GM21619 (cell line): ENCODE results near the gene EGFR.

ENCODE experiments used
- ATAC-seq: cut with Tn5 transposase; IDR thresholded peaks from one replicate; pipeline ENCODE4 v1.9.1; 2021; ENCODE audit not compliant: unreplicated experiment

Gene EGFR

DNA sequence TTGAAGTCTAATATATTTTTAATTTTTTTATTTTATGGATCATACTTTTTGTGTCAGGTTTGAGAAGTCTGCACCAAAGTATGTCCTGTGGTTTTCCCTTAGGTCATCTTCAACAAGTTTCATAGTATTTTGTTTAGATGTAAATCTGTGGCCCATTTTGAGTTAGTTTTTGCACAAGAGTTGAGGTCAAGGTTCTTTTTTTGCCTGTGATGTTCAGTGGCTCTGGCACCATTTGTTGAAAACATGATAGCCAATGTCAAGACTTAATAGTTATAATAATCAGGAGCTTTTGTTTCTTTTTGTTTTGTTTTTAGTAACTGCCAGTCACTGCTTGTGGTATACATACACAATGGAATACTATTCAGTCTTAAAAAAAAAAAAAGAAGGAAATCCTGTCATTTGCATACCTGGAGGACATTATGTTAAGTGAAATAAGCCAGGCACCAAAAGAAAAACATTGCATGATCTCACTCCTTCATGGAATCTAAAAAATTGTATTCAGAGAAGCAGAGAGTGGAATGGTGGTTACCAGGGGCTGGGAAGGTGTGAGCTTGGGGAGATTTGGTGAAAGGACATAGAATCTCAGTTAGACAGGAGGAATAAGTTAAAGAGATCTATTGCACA is 61.3 kb downstream of the EGFR start:
- no peak for ATAC-seq

DNA sequence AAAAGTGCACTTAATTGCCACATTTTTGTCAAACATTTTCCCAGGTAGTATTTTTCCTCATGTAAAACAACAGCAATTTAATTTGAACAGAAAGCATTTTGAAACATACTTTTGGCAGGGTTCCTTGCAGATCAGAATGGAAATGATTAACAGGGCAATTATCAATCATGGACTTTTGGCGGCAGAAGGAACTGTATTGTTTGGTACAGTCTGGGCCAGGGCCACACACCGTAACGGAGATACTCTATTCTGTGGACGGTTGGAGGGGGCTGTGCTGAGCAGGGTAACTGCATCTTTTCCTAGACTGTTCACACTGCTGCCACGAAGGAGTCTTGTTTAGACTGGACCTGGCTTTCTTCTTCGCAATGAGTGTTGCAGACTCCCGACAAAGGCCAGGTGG is 62.3 kb downstream of the EGFR start:
- no peak for ATAC-seq

DNA sequence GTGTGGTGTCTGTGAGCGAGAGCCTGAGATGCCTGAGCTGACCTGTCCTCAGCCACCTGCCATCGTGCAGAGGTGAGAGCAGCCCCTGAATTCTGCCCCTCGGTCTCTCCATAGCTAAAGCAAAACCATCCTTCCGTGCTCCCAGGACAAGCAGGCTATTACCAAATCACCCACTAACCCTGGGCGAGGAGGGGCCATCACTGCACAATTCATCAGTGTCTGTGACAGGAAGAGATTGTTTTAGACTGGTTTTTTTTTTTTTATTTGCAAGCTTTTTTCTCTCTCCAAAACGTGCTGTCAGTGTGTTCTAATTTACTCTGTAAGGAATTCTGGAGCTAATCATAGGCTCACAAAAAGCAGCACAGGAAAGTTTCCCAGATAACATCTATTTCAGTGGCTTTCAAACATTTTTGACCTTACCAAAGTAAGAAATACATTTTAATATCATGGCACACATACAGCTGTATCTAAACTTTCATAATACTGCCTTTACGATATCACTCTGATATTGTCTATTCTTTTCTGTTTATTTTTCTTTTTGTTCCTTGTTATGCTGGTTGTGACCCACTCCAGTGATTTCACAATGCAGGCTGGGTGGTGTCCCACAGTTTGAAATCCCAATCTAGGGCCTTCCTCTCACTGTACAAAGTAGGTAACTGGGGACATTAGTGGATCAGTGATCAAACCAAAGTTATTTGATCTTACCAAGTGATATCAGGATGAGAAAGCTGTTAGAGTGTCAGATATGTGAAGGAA is 62.8 kb downstream of the EGFR start:
- ATAC-seq: no peak

- ATAC-seq: no peak
Measured at GRCh38 chr7:55082228-55082603, 63.4 kb downstream of the EGFR start.

DNA sequence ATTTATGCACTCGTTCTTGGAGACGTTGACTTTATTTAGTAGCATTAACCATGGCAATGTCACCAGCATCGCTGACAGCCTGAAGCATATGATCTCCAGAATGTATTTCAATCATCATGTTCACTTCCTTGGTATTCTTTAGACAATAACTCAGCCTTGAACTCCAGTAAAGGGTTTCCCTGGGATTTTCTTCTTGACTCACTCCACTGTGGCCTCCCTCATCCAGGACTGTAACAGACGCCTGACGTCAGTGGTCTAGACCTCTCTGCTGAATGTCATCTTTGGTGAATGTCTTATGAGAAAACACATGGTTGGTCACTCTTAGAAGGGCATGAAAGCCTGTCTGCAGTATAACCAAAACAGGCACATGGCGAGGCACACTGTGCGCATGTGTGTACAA is 64.4 kb downstream of the EGFR start:
- ATAC-seq: no peak

- no peak for ATAC-seq
Measured at GRCh38 chr7:55084307-55084706, 65.5 kb downstream of the EGFR start.

GRCh38 chr7:55085511-55086412 is 66.9 kb downstream of the EGFR start:
- no peak for ATAC-seq

- ATAC-seq: peak; percentile 73
Measured at GRCh38 chr7:55086413-55087201, 67.8 kb downstream of the EGFR start.

DNA sequence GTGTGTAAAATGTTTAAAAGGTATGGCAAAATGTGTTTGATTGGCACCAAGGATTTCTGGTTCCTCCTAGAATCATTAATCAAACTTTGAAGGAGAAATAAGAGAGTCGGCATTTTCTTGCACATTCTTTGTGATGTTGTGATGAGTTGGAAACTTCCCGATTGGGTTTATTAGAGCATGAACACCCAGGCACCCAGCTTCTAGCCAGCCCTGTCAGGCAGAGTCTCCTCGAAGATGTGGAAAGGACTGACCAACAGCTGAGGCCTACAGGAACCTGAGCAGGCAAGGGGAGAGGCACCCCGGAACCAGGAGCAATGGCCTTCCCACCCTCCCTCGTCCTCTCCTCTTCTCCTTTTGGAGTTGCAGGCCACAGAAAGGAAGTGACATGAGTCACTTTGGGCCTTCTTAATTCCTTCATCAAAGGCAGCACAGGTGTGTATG is 68.7 kb downstream of the EGFR start:
- no peak for ATAC-seq

DNA sequence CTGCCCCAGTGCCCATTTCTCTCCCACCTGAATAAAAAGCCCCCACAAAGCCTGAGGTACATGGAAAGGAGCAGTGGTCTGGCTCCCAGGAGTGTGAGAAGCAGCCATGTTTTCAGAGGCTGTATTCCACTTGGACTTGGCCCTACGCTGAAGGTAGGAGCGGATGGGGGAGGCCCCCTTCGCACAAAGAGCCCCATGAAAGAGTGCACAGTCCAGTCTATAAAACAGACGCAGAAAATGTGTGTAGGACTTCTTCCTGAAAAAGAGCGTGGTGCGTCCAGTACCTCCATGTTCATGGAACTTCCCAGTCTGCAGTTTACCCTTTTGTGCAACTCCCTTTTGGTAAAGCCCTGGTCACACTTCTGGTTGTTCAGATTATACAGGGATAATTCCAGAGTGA is 69.3 kb downstream of the EGFR start:
- no peak for ATAC-seq

GRCh38 chr7:55088620-55089019 is 69.8 kb downstream of the EGFR start:
- ATAC-seq: no peak

- no peak for ATAC-seq
Measured at GRCh38 chr7:55092186-55092974, 73.6 kb downstream of the EGFR start.

DNA sequence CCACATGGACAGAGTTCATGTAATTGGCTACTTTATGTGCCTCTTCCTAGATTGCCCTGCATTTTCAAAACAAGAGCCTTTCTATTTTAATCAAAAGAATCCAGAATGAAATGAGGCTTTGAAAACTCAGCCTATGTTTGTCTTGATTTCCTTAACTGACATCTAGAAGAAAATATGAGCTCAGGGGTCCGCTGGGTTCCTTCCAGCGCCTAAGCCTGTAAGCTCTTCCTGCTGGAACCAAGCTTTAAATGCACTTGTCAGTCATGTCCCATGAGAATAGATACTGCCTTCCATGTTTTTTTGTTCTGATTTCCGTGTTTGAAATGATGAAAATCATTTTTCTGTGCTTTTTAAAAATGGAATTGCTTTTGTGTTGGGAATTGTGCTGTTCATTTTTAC is 74.2 kb downstream of the EGFR start:
- ATAC-seq: no peak

DNA sequence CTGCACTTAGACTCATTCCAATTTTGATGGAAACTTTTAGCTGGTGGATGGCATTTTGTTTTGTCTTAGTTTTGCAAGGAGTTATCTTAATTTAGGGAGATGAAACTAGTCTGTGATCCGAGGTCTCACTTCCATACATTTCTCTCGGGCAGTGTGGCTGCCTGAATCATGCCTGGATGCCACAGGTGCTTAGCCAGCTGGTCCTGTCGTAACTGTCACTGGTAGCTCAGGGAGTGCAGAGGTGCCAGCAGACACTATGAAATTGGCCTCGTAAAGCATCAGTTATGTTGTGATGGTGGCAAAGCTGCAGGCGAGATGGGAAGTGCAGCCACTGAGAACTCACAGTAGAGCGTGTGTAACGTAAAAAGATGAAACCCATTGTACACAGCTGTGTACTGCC is 74.9 kb downstream of the EGFR start:
- no peak for ATAC-seq

GRCh38 chr7:55094092-55094690 is 75.4 kb downstream of the EGFR start:
- ATAC-seq: no peak

- ATAC-seq: no peak
Measured at GRCh38 chr7:55095672-55096071, 76.9 kb downstream of the EGFR start.

GRCh38 chr7:55096323-55096722 is 77.5 kb downstream of the EGFR start:
- ATAC-seq: no peak

DNA sequence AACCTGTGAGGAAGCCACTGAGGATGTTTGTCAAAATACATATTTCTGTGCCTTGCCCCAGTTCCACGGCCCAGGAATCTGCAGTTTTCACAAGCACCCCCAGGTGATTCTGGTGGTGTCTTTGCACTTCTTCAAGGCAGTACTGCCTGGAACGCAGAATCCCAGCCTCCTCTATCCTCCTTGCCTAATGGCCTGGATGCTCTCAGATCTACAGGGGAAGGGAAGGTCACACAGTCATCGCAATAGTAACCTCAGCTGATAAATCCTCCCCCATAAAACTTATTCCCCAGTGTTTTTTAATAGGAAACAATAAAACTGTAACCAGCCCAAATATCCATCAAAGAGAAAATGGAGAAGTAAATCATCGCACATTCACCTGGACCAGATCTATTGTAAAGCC is 78.3 kb downstream of the EGFR start:
- ATAC-seq: no peak

GRCh38 chr7:55099066-55099820 is 80.4 kb downstream of the EGFR start:
- no peak for ATAC-seq
